NCI-H2227 (cell line): ENCODE results near the gene IL1R2.

Source experiments
- DNase-seq: peaks from one replicate; lab custom pipeline; 2025; ENCODE audit not compliant: unreplicated experiment; lab: John Stamatoyannopoulos, UW

The IL1R2 gene

GRCh38 chr2:102076512-102076911 lies 84.8 kb downstream of the IL1R2 start:
- DNase-seq, result no peak
